ENCODE measurements around the gene IGFL2. TPM values are rescaled to one million over a fixed set of nuclear protein-coding genes. Genes with fewer than 3 reads are reported as not detected.

Gene IGFL2
- total RNA-seq, 3 donors from 2014 or later (not counting 1 experiment from before 2014, with no cell fraction given): not detected

GRCh38 chr19:46131485-46132143 is 16.4 kb upstream of the IGFL2 start:
- no peak overlapping the region for H3K4me3 Mint-ChIP-seq
- no peaks in the 10 kb centered on the region for H3K4me1 ChIP-seq (ENCODE audit: control insufficient read depth, insufficient read depth, low read length)
- WGBS (ENCODE audit: insufficient coverage): 87% methylated on average over 9 of the region's 10 CpGs
- no peak for DNase-seq
- no peaks in the 10 kb centered on the region for H3K36me3 ChIP-seq (ENCODE audit: control insufficient read depth, insufficient read depth, low read length)
- peaks cover 29 to 81% of the 10 kb centered on the region in 2 donors for H3K27me3 Mint-ChIP-seq (ENCODE audit: low read depth in 2 of 2)
- H3K4me3 ChIP-seq (ENCODE audit: low read length): no peak overlapping the region
- H3K9me3 ChIP-seq (ENCODE audit: control insufficient read depth, insufficient read depth, low read length): no peaks in the 10 kb centered on the region
- no peak for TF ChIP-seq CTCF (IDR thresholded peaks at IDR 0.05)
- no peaks in the 10 kb centered on the region for H3K4me1 Mint-ChIP-seq
- no peaks in the 10 kb centered on the region for H3K9me3 Mint-ChIP-seq
- H3K27ac ChIP-seq (ENCODE audit: low read length): no peak overlapping the region
- no peak for ATAC-seq
- no peaks in the 10 kb centered on the region for H3K27me3 ChIP-seq (ENCODE audit: control insufficient read depth, insufficient read depth, low read length)
- no peak overlapping the region for H3K27ac Mint-ChIP-seq
- intact Hi-C loops (cut with micrococcal nuclease): no loop called here
- no peaks in the 10 kb centered on the region for H3K36me3 Mint-ChIP-seq

- Histone ChIP-seq H3K9me3 (ENCODE audit: control insufficient read depth, insufficient read depth, low read length) (no peaks in the 10 kb centered on the region), H3K27ac (ENCODE audit: low read length) (no peak overlapping the region), H3K36me3 (ENCODE audit: control insufficient read depth, insufficient read depth, low read length) (no peaks in the 10 kb centered on the region), H3K27me3 (ENCODE audit: control insufficient read depth, insufficient read depth, low read length) (no peaks in the 10 kb centered on the region), H3K4me1 (ENCODE audit: control insufficient read depth, insufficient read depth, low read length) (no peaks in the 10 kb centered on the region), H3K4me3 (ENCODE audit: low read length) (no peak overlapping the region)
- DNase-seq: no peak
- no peak overlapping the region for H3K4me3 Mint-ChIP-seq
- no peaks in the 10 kb centered on the region for H3K9me3 Mint-ChIP-seq
- no peaks in the 10 kb centered on the region for H3K36me3 Mint-ChIP-seq
- no peak for TF ChIP-seq CTCF (IDR thresholded peaks at IDR 0.05)
- no peaks in the 10 kb centered on the region for H3K4me1 Mint-ChIP-seq
- 75% methylated on average over 4 of the region's 4 CpGs for WGBS (ENCODE audit: insufficient coverage)
- H3K27me3 Mint-ChIP-seq (ENCODE audit: low read depth in 2 of 2): peaks cover 29 to 77% of the 10 kb centered on the region in 2 donors
- no peak for ATAC-seq
- no peak overlapping the region for H3K27ac Mint-ChIP-seq
- intact Hi-C loops (cut with micrococcal nuclease): no loop called here
Observed at GRCh38 chr19:46132508-46133100, 15.4 kb upstream of the IGFL2 start.

GRCh38 chr19:46133101-46133627 is 14.9 kb upstream of the IGFL2 start:
- no peaks in the 10 kb centered on the region for H3K27me3 ChIP-seq (ENCODE audit: control insufficient read depth, insufficient read depth, low read length)
- TF ChIP-seq CTCF (IDR thresholded peaks at IDR 0.05): no peak

More at GRCh38 chr19:46133101-46133627, 14.9 kb upstream of the IGFL2 start:
- H3K27ac Mint-ChIP-seq: no peak overlapping the region
- no peaks in the 10 kb centered on the region for H3K36me3 Mint-ChIP-seq
- H3K27me3 Mint-ChIP-seq (ENCODE audit: low read depth in 2 of 2): peaks cover 29 to 77% of the 10 kb centered on the region in 2 donors
- no peak for ATAC-seq
- H3K4me3 ChIP-seq (ENCODE audit: low read length): no peak overlapping the region
- DNase-seq: no peak
- no peaks in the 10 kb centered on the region for H3K4me1 Mint-ChIP-seq
- WGBS (ENCODE audit: insufficient coverage): 73% methylated on average over 6 of the region's 6 CpGs
- H3K4me1 ChIP-seq (ENCODE audit: control insufficient read depth, insufficient read depth, low read length): no peaks in the 10 kb centered on the region
- intact Hi-C loops (cut with micrococcal nuclease): no loop called here
- H3K4me3 Mint-ChIP-seq: no peak overlapping the region
- no peaks in the 10 kb centered on the region for H3K9me3 Mint-ChIP-seq
- H3K36me3 ChIP-seq (ENCODE audit: control insufficient read depth, insufficient read depth, low read length): no peaks in the 10 kb centered on the region
- no peak overlapping the region for H3K27ac ChIP-seq (ENCODE audit: low read length)
- H3K9me3 ChIP-seq (ENCODE audit: control insufficient read depth, insufficient read depth, low read length): no peaks in the 10 kb centered on the region
